OCI-LY1 (cell line): ENCODE results near the gene STMP1.

Source experiments
- CTCF ChIP-seq: fragments of 200-600 bp; sonication (generic), shearing (Covaris generic); IDR thresholded peaks from 2 replicates; pipeline ENCODE4 v1.5.1; 2017; ENCODE audit warnings: mild to moderate bottlenecking, antibody characterized with exemption, low read length, moderate library complexity, mixed read lengths
- EZH2 ChIP-seq: fragments of 200-600 bp; sonication (generic), shearing (Covaris generic); IDR thresholded peaks from 2 replicates; pipeline ENCODE4 v1.8.0; 2017; ENCODE audit warnings: borderline replicate concordance, mixed run types, mild to moderate bottlenecking, antibody characterized with exemption, low read length, moderate library complexity, mixed read lengths

- TF ChIP-seq EZH2 (no peak), CTCF (no peak)
These were observed 45.3 kb downstream of the STMP1 start for GRCh38 chr7:135707570-135707966.
